Astrocyte (in vitro differentiated cells and primary cell): ENCODE data around the gene CDH9. TPM values are rescaled to one million over a fixed set of nuclear protein-coding genes. Genes with fewer than 3 reads are reported as not detected.

Experiments used
- DNase-seq: peaks from one replicate; pipeline ENCODE4 v3.0.0-alpha.2; 2010; ENCODE audit warnings: low read depth
- FAIRE-seq: peaks from 2 replicates; lab custom pipeline; 2011; peaks lifted over from hg19 to GRCh38; lab: Jason Lieb, UNC
- H2AFZ ChIP-seq: 2 replicates; pipeline ENCODE4 v1.6.0; 2012; ENCODE audit warnings: low read depth, low read length, inconsistent platforms
- H3K27ac ChIP-seq: 2 replicates; pipeline ENCODE4 v1.5.1; 2011; ENCODE audit warnings: low read depth, low read length, inconsistent platforms
- H3K27me3 ChIP-seq: 2 replicates; pipeline ENCODE4 v1.6.0; 2011; ENCODE audit warnings: low read length, inconsistent platforms; ENCODE audit not compliant: insufficient read depth
- H3K36me3 ChIP-seq: 2 replicates; pipeline ENCODE4 v1.5.1; 2011; ENCODE audit warnings: low read length, inconsistent platforms; ENCODE audit not compliant: insufficient read depth
- H3K4me1 ChIP-seq: 2 replicates; pipeline ENCODE4 v1.5.1; 2011; ENCODE audit warnings: low read length, inconsistent platforms; ENCODE audit not compliant: insufficient read depth
- H3K4me2 ChIP-seq: 2 replicates; pipeline ENCODE4 v1.6.0; 2012; ENCODE audit warnings: low read length, inconsistent platforms
- H3K4me3 ChIP-seq: 2 replicates; pipeline ENCODE4 v1.5.1; 2011; ENCODE audit warnings: low read depth, mild to moderate bottlenecking, low read length, inconsistent platforms; ENCODE audit not compliant: insufficient read depth
- H3K79me2 ChIP-seq: 2 replicates; pipeline ENCODE4 v1.6.0; 2012; ENCODE audit warnings: mild to moderate bottlenecking, low read length, inconsistent platforms; ENCODE audit not compliant: insufficient read depth
- H3K9ac ChIP-seq: 2 replicates; pipeline ENCODE4 v1.6.0; 2012; ENCODE audit warnings: mild to moderate bottlenecking, low read length, inconsistent platforms
- H3K9me3 ChIP-seq: 2 replicates; pipeline ENCODE4 v1.5.1; 2012; ENCODE audit warnings: low read depth, mild to moderate bottlenecking, low read length, inconsistent platforms; ENCODE audit not compliant: insufficient read depth
- H4K20me1 ChIP-seq: 2 replicates; pipeline ENCODE4 v1.6.0; 2012; ENCODE audit warnings: low read length, inconsistent platforms; ENCODE audit not compliant: insufficient read depth
- H3K27ac Mint-ChIP-seq: one replicate; pipeline ENCODE4 v1.8.0; 2021; ENCODE audit warnings: mild to moderate bottlenecking, mixed read lengths; ENCODE audit not compliant: unreplicated experiment
- H3K27me3 Mint-ChIP-seq: one replicate; pipeline ENCODE4 v1.8.0; 2021; ENCODE audit warnings: low read depth, mixed read lengths; ENCODE audit not compliant: unreplicated experiment
- H3K36me3 Mint-ChIP-seq: one replicate; pipeline ENCODE4 v1.8.0; 2021; ENCODE audit warnings: low read depth, mixed read lengths; ENCODE audit not compliant: unreplicated experiment
- H3K4me1 Mint-ChIP-seq: one replicate; pipeline ENCODE4 v1.8.0; 2021; ENCODE audit warnings: low read depth, mixed read lengths; ENCODE audit not compliant: unreplicated experiment
- H3K4me3 Mint-ChIP-seq: one replicate; pipeline ENCODE4 v1.8.0; 2021; ENCODE audit warnings: mild to moderate bottlenecking, moderate library complexity, mixed read lengths; ENCODE audit not compliant: unreplicated experiment
- H3K9me3 Mint-ChIP-seq: one replicate; pipeline ENCODE4 v1.8.0; 2021; ENCODE audit warnings: mild to moderate bottlenecking, mixed read lengths; ENCODE audit not compliant: unreplicated experiment
- CTCF ChIP-seq: IDR thresholded peaks from 2 replicates; pipeline ENCODE4 v1.5.1; 2011; ENCODE audit warnings: low read depth, mild to moderate bottlenecking, inconsistent platforms, low read length, moderate library complexity; ENCODE audit not compliant: insufficient read depth
- EZH2 ChIP-seq: IDR thresholded peaks from 2 replicates; pipeline ENCODE4 v1.6.1; 2012; ENCODE audit warnings: mild to moderate bottlenecking, low read length, inconsistent platforms; ENCODE audit not compliant: insufficient read depth
- total RNA-seq: library from RNA; stranded (reverse); gene quantifications from 2 replicates; pipeline ENCODE4 v1.2.1, GENCODE V29; 2021

CDH9 gene
- total RNA-seq, 1 donor from 2014 or later = not detected

GRCh38 chr5:27026801-27027200, 11.6 kb downstream of the CDH9 start:
- Mint-ChIP-seq H3K27me3 (no peaks in the 10 kb centered on the region), H3K4me1 (no peaks in the 10 kb centered on the region), H3K36me3 (no peaks in the 10 kb centered on the region), H3K9me3 (no peaks in the 10 kb centered on the region), H3K27ac (no peak overlapping the region), H3K4me3 (no peak overlapping the region)
- no peaks in the 10 kb centered on the region for H3K27me3 ChIP-seq
- TF ChIP-seq CTCF = no peak
- TF ChIP-seq EZH2 = no peak
- H3K4me2 ChIP-seq = no peak overlapping the region
- no peaks in the 10 kb centered on the region for H3K36me3 ChIP-seq
- no peaks in the 10 kb centered on the region for H4K20me1 ChIP-seq
- no peak overlapping the region for H2AFZ ChIP-seq
- no peak overlapping the region for H3K9ac ChIP-seq
- FAIRE-seq (no peak), DNase-seq (peak; percentile 2)
- H3K4me3 ChIP-seq = no peak overlapping the region
- no peak overlapping the region for H3K27ac ChIP-seq
- H3K79me2 ChIP-seq = no peaks in the 10 kb centered on the region
- no peaks in the 10 kb centered on the region for H3K9me3 ChIP-seq
- H3K4me1 ChIP-seq = no peaks in the 10 kb centered on the region

GRCh38 chr5:27026063-27026462, 12.3 kb downstream of the CDH9 start:
- no peaks in the 10 kb centered on the region for H3K9me3 ChIP-seq
- no peaks in the 10 kb centered on the region for H3K36me3 ChIP-seq
- Mint-ChIP-seq H3K4me1 (no peaks in the 10 kb centered on the region), H3K36me3 (no peaks in the 10 kb centered on the region), H3K27ac (no peak overlapping the region), H3K4me3 (no peak overlapping the region), H3K9me3 (no peaks in the 10 kb centered on the region), H3K27me3 (no peaks in the 10 kb centered on the region)
- H3K9ac ChIP-seq = no peak overlapping the region
- H3K79me2 ChIP-seq = no peaks in the 10 kb centered on the region
- no peak overlapping the region for H2AFZ ChIP-seq
- DNase-seq = no peak
- H3K27me3 ChIP-seq = no peaks in the 10 kb centered on the region
- TF ChIP-seq EZH2 = no peak
- TF ChIP-seq CTCF = no peak
- H4K20me1 ChIP-seq = no peaks in the 10 kb centered on the region
- no peaks in the 10 kb centered on the region for H3K4me1 ChIP-seq
- no peak overlapping the region for H3K27ac ChIP-seq
- FAIRE-seq = no peak
- no peak overlapping the region for H3K4me3 ChIP-seq
- H3K4me2 ChIP-seq = no peak overlapping the region

GRCh38 chr5:27021471-27021870, 16.9 kb downstream of the CDH9 start:
- Histone ChIP-seq H4K20me1 (no peaks in the 10 kb centered on the region), H3K79me2 (no peaks in the 10 kb centered on the region), H3K4me1 (no peaks in the 10 kb centered on the region), H3K27ac (no peak overlapping the region), H2AFZ (no peak overlapping the region), H3K4me2 (no peak overlapping the region), H3K27me3 (no peaks in the 10 kb centered on the region), H3K4me3 (no peak overlapping the region), H3K9me3 (no peaks in the 10 kb centered on the region), H3K9ac (no peak overlapping the region), H3K36me3 (no peaks in the 10 kb centered on the region)
- TF ChIP-seq CTCF = no peak
- Mint-ChIP-seq H3K9me3 (no peaks in the 10 kb centered on the region), H3K4me1 (no peaks in the 10 kb centered on the region), H3K4me3 (no peak overlapping the region), H3K36me3 (no peaks in the 10 kb centered on the region), H3K27me3 (no peaks in the 10 kb centered on the region), H3K27ac (no peak overlapping the region)
- FAIRE-seq (no peak), DNase-seq (no peak)
